Karpas-422 (cell line): ENCODE results near the gene C16orf90. TPM values are rescaled to one million over a fixed set of nuclear protein-coding genes. Genes with fewer than 3 reads are reported as not detected.
"Not testable (repeated sequence)": the region's sequence is repeated elsewhere in the genome, so short reads cannot be mapped to it uniquely, and the experiment has no call there.

Experiments
- DNase-seq: peaks from one replicate; pipeline ENCODE4 v3.0.0-alpha.2; 2015
- H2AFZ ChIP-seq: fragments of 200-600 bp; sonication (generic); 2 replicates; pipeline ENCODE4 v1.6.1; 2014; ENCODE audit warnings: antibody characterized with exemption, low read length, mixed read lengths
- H3K27ac ChIP-seq: fragments of 200-600 bp; sonication (generic); 2 replicates; pipeline ENCODE4 v1.5.1; 2014; ENCODE audit warnings: mild to moderate bottlenecking, low read length, moderate library complexity
- H3K27me3 ChIP-seq: fragments of 200-600 bp; sonication (generic); 2 replicates; pipeline ENCODE4 v1.6.1; 2014; ENCODE audit warnings: low read length, mixed read lengths
- H3K36me3 ChIP-seq: fragments of 200-600 bp; sonication (generic); 2 replicates; pipeline ENCODE4 v1.6.1; 2014; ENCODE audit warnings: low read length, mixed read lengths; ENCODE audit not compliant: insufficient read depth
- H3K4me1 ChIP-seq: fragments of 200-600 bp; sonication (generic); 2 replicates; pipeline ENCODE4 v1.6.1; 2014; ENCODE audit warnings: mild to moderate bottlenecking, low read length, mixed read lengths
- H3K4me2 ChIP-seq: fragments of 200-600 bp; sonication (generic); 2 replicates; pipeline ENCODE4 v1.6.1; 2014; ENCODE audit warnings: low read length, low read depth, mild to moderate bottlenecking; ENCODE audit not compliant: poor library complexity, severe bottlenecking
- H3K4me3 ChIP-seq: fragments of 200-600 bp; sonication (generic); 2 replicates; pipeline ENCODE4 v1.5.1; 2014; ENCODE audit warnings: mild to moderate bottlenecking, antibody characterized with exemption, low read length, mixed read lengths
- H3K79me2 ChIP-seq: fragments of 200-600 bp; sonication (generic); 2 replicates; pipeline ENCODE4 v1.6.1; 2014; ENCODE audit warnings: mild to moderate bottlenecking, low read length, mixed read lengths
- H3K9ac ChIP-seq: fragments of 200-600 bp; sonication (generic); 2 replicates; pipeline ENCODE4 v1.6.0; 2014; ENCODE audit warnings: low read length
- H3K9me2 ChIP-seq: fragments of 200-600 bp; sonication (generic), shearing (Covaris generic); replicated peaks from 2 replicates; pipeline ENCODE4 v1.6.0; 2014; ENCODE audit warnings: mild to moderate bottlenecking, low read length, moderate library complexity; ENCODE audit not compliant: insufficient read depth
- H3K9me3 ChIP-seq: fragments of 300-700, 200-600 bp; sonication (generic); 2 replicates; pipeline ENCODE4 v1.6.1; 2014; ENCODE audit warnings: low read length, mixed read lengths
- H4K20me1 ChIP-seq: fragments of 200-600 bp; sonication (generic); 2 replicates; pipeline ENCODE4 v1.6.1; 2014; ENCODE audit warnings: mild to moderate bottlenecking, antibody characterized with exemption, low read length, low read depth; ENCODE audit not compliant: insufficient read depth
- total RNA-seq: library from RNA; depleted of rRNA; stranded (reverse); fragments of >200 nt; shearing (Covaris generic); gene quantifications from 2 replicates; pipeline ENCODE4 v1.2.3, GENCODE V29; 2014; ENCODE audit warnings: low replicate concordance

Gene C16orf90
- total RNA-seq, 1 experiment from 2014 or later = not detected

DNA sequence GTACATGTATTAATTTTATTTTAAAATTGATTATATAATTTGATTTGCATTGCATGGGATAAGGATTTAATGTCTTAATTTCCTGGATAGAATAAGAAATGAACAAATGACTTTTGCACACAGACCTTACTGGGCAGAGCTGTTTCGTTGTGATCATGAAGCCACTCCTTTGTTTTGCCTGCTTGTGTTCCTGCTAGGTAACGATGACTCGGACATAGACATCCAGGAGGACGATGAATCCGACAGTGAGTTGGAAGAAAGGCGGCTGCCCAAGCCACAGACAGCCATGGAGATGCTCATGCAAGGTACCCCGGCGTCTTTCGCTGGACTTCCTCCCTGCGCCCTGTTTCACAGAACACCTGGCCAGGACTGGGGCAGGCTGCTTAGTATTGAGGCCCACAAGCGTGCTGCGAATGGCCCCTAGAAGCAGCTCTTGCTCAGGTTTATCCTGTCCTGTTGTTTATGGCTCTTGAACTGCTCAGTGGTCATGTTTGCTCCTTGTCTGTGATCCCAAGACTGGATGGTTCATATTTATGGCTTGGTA lies 35.2 kb upstream of the C16orf90 start:
- no peaks in the 10 kb centered on the region for H3K9me2 ChIP-seq
- H3K36me3 ChIP-seq = peaks cover 8% of the 10 kb centered on the region; the same call in 1 of the 2 replicates
- H3K27me3 ChIP-seq = no peaks in the 10 kb centered on the region
- H3K9me3 ChIP-seq = no peaks in the 10 kb centered on the region
- no peak overlapping the region for H3K9ac ChIP-seq
- H3K27ac ChIP-seq = no peak overlapping the region
- no peak overlapping the region for H2AFZ ChIP-seq
- H3K4me2 ChIP-seq = no peak overlapping the region
- no peaks in the 10 kb centered on the region for H4K20me1 ChIP-seq
- H3K4me3 ChIP-seq = no peak overlapping the region
- no peaks in the 10 kb centered on the region for H3K79me2 ChIP-seq
- DNase-seq = no peak
- H3K4me1 ChIP-seq = no peaks in the 10 kb centered on the region

DNA sequence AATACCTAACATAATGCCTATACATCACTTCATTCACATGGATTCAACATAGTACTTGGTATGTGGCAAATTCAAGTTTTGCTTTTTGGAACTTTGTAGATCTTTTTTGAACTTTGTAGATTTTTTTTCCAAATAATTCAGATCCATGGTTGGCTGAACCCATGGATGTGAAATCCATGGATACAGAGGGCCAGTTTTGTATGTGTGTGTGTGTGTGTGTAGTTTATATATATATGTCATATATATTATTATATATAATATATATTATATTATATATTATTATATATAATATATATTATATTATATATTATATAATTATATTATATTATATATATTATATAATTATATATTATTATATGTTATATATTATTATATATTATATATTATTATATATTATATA lies 33.9 kb upstream of the C16orf90 start:
- Histone ChIP-seq H3K4me3 (no peak overlapping the region), H4K20me1 (no peaks in the 10 kb centered on the region), H3K79me2 (no peaks in the 10 kb centered on the region), H3K36me3 (peaks cover 8% of the 10 kb centered on the region; the same call in 1 of the 2 replicates), H3K4me1 (no peaks in the 10 kb centered on the region), H2AFZ (no peak overlapping the region), H3K9ac (no peak overlapping the region), H3K27ac (no peak overlapping the region), H3K4me2 (no peak overlapping the region), H3K27me3 (no peaks in the 10 kb centered on the region), H3K9me2 (no peaks in the 10 kb centered on the region), H3K9me3 (no peaks in the 10 kb centered on the region)
- DNase-seq = no peak

DNA sequence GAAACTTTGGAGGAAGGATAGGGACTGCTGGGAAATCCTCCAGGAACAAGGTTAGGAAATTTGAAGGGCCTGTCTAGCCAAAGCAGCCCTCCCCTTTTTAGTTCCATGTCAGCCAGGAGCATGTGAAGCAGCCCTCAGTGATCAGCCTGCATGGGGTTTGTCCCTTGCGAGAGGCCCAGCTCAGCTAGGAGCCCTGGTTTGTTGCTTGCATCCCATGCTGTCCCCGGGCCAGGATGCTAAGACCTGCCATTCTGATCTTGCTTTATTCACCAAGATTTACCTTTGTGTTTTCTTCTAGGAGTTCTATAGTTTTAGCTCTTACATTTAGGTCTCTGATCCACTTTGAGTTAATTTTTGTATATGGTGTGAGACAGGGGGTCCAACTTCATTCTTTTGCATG lies 33.1 kb upstream of the C16orf90 start:
- no peak overlapping the region for H3K4me2 ChIP-seq
- no peaks in the 10 kb centered on the region for H3K79me2 ChIP-seq
- no peaks in the 10 kb centered on the region for H3K9me3 ChIP-seq
- H3K27me3 ChIP-seq = no peaks in the 10 kb centered on the region
- H3K4me3 ChIP-seq = no peak overlapping the region
- H3K27ac ChIP-seq = no peak overlapping the region
- DNase-seq = no peak
- no peak overlapping the region for H3K9ac ChIP-seq
- H3K36me3 ChIP-seq = peaks cover 8% of the 10 kb centered on the region; the same call in 1 of the 2 replicates
- no peak overlapping the region for H2AFZ ChIP-seq
- no peaks in the 10 kb centered on the region for H3K4me1 ChIP-seq
- no peaks in the 10 kb centered on the region for H4K20me1 ChIP-seq
- no peaks in the 10 kb centered on the region for H3K9me2 ChIP-seq

DNA sequence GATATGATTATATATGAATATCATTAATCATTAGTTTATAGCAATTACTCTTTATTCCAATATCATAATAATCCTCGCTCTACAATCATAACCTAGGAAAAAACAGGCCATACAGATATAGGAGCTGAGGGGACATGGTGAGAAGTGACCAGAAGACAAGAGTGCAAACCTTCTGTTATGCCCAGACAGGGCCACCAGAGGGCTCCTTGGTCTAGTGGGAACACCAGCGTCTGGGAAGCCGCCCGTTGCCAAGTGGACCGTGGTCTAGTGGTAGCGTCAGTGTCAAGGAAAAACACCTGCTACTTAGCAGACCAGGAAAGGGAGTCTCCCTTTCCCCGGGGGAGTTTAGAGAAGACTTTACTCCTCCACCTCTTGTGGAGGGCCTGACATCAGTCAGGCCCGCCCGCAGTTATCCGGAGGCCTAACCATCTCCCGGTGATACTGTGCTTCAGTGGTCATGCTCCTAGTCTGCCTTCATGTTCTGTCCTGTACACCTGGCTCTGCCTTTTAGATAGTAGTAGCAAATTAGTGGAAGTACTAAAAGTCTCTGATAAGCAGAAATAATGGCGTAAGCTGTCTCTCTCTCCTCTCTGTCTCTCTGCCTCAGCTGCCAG lies 32.0 kb upstream of the C16orf90 start:
- peaks cover 15% of the 10 kb centered on the region for H3K36me3 ChIP-seq
- not testable (repeated sequence) for H3K4me1 ChIP-seq, H3K79me2 ChIP-seq, H3K27me3 ChIP-seq, H3K4me2 ChIP-seq, H4K20me1 ChIP-seq, H2AFZ ChIP-seq, H3K9me3 ChIP-seq, H3K9ac ChIP-seq, H3K4me3 ChIP-seq, H3K9me2 ChIP-seq, H3K27ac ChIP-seq
- peak; percentile 85 for DNase-seq

DNA sequence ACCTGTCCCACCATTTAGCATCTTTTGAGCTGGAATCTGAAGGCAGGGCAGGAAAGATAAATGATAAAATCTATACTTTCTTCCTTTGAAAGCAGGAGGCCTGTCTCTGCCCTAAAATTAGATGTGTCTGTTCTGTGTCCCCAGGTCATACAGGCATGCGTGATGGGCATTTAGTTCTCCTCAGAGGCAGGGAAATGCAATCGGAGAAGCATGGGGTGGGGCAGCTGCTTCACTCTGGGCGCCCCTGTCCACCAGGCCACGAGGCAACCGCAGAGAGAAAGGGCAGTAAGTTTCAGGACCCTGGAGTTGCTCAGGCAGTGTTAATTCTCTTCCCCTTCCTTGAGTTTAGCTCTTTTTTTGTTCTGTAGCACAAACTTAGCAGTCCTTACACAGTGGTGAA lies 30.7 kb upstream of the C16orf90 start:
- peaks cover 15% of the 10 kb centered on the region for H3K36me3 ChIP-seq
- no peaks in the 10 kb centered on the region for H3K4me1 ChIP-seq
- H3K27me3 ChIP-seq = no peaks in the 10 kb centered on the region
- no peak for DNase-seq
- no peaks in the 10 kb centered on the region for H3K79me2 ChIP-seq
- no peak overlapping the region for H3K4me3 ChIP-seq
- H2AFZ ChIP-seq = no peak overlapping the region
- no peak overlapping the region for H3K4me2 ChIP-seq
- H3K9ac ChIP-seq = no peak overlapping the region
- H3K9me3 ChIP-seq = no peaks in the 10 kb centered on the region
- H3K9me2 ChIP-seq = no peaks in the 10 kb centered on the region
- no peak overlapping the region for H3K27ac ChIP-seq
- H4K20me1 ChIP-seq = no peaks in the 10 kb centered on the region

DNA sequence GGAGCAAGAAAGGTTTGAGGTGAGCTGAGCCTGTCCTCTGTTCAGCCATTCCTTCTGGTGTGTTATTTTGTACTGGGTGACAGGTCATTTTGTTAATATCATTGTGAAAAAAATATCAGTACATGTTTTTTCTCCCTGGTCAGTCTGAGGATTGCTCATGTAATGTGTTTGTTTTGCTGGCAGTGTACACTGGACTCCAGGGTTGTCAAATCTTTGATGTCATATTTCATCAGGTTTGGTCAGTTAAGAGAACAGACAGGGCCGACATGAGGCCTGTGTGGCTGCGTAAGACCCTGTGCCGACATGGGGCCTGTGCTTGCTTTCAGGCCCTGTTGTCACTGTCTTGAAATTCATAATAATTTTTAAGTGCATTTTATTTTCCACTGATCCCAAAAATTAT lies 28.0 kb upstream of the C16orf90 start:
- H3K27ac ChIP-seq = no peak overlapping the region
- no peaks in the 10 kb centered on the region for H3K27me3 ChIP-seq
- no peak overlapping the region for H2AFZ ChIP-seq
- H3K79me2 ChIP-seq = no peaks in the 10 kb centered on the region
- no peak overlapping the region for H3K4me3 ChIP-seq
- H4K20me1 ChIP-seq = no peaks in the 10 kb centered on the region
- no peaks in the 10 kb centered on the region for H3K9me2 ChIP-seq
- H3K9me3 ChIP-seq = no peaks in the 10 kb centered on the region
- peaks cover 10% of the 10 kb centered on the region for H3K36me3 ChIP-seq
- no peaks in the 10 kb centered on the region for H3K4me1 ChIP-seq
- H3K9ac ChIP-seq = no peak overlapping the region
- H3K4me2 ChIP-seq = no peak overlapping the region
- DNase-seq = no peak

DNA sequence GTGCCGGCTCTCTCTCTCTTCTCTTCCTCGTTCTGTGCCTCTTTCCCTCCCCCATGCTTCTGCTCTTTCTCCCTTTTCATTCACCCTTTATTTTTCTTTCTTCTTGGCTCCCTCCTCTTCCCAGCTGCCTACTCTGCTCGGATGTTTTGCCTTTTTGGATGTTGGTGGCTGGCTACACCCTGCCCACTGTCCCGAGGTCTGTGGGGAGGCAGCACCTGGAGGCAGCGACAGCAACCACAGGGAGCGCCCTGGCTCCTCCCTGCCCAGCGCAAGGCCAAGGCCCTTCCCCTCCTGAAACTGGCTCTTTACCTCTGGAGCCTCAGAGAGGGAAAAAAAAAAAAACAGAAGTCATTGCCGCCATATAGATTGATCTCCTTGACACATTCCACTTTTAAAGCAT lies 25.6 kb upstream of the C16orf90 start:
- Histone ChIP-seq H3K4me1 (no peaks in the 10 kb centered on the region), H3K9me2 (no peaks in the 10 kb centered on the region), H3K9me3 (no peaks in the 10 kb centered on the region), H2AFZ (no peak overlapping the region), H3K36me3 (peaks cover 12% of the 10 kb centered on the region), H3K9ac (no peak overlapping the region), H3K4me3 (no peak overlapping the region), H3K79me2 (no peaks in the 10 kb centered on the region), H3K27me3 (no peaks in the 10 kb centered on the region), H3K27ac (no peak overlapping the region), H3K4me2 (no peak overlapping the region), H4K20me1 (no peaks in the 10 kb centered on the region)
- DNase-seq = no peak

DNA sequence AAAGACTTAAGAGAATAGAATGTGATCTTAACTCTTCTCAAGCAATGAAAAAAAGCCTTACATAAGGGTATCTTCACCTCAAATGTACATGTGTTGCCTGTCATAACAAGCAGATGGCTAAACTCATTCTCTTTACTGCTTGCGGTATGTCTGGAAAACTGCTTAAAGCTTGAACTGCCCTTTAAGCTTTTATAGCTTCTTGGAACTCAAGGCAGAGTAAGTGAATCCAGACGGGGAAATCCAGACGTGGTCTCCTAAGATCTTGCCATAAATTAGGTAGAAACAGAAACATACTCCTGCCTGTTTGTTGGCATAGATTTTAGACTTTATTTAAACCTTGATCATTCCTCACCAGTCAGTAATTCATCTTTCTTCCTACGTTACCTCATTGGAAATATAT lies 25.1 kb upstream of the C16orf90 start:
- no peak overlapping the region for H3K9ac ChIP-seq
- no peak overlapping the region for H3K27ac ChIP-seq
- no peak for DNase-seq
- H3K4me3 ChIP-seq = no peak overlapping the region
- no peak overlapping the region for H3K4me2 ChIP-seq
- H3K36me3 ChIP-seq = peaks cover 14% of the 10 kb centered on the region
- H3K79me2 ChIP-seq = no peaks in the 10 kb centered on the region
- no peaks in the 10 kb centered on the region for H3K4me1 ChIP-seq
- H4K20me1 ChIP-seq = no peaks in the 10 kb centered on the region
- no peaks in the 10 kb centered on the region for H3K9me2 ChIP-seq
- H3K27me3 ChIP-seq = no peaks in the 10 kb centered on the region
- no peak overlapping the region for H2AFZ ChIP-seq
- no peaks in the 10 kb centered on the region for H3K9me3 ChIP-seq
